ENCODE data around the gene RSRC1. TPM values are rescaled to one million over a fixed set of nuclear protein-coding genes. Genes with fewer than 3 reads are reported as not detected.

RSRC1 gene
- total and polyA plus RNA-seq, 2 donors (not counting 1 experiment from before 2014, with no cell fraction given) = 4.5 to 54.6 TPM

DNA sequence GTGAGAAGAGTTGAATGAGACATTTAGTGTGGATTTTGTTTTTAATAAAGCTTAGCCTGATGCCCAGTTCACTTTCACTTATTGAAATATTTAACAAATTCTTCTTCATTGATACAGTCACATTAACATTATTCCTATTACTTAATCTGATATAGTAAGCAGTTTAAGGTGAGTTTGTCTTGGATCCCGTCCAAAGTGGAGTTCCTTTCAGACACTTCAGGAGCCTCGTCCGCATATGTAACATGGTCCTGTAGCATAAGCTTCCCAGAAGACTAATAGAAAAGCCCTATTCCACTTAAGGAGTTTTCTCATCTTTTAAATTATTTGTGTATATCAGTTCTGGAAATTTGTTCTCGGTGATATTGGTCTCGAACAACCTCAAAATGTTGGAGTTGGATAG, 421.4 kb downstream of the RSRC1 start:
- Histone ChIP-seq H3K36me3 (replicated peaks in 1 of 2; ENCODE audit: control extremely low read depth in 1 of 2, control insufficient read depth in 1 of 2, extremely low read depth in 1 of 2, insufficient read depth in 2 of 2, low read length in 1 of 2) (no peaks in the 10 kb centered on the region), H2AFZ (ENCODE audit: insufficient read depth, low read depth, low read length, poor library complexity, severe bottlenecking) (no peak overlapping the region), H4K20me1 (ENCODE audit: control insufficient read depth, insufficient read depth, low read length, poor library complexity, severe bottlenecking) (no peaks in the 10 kb centered on the region), H3K9me3 (ENCODE audit: control extremely low read depth in 1 of 3, control insufficient read depth in 2 of 3, insufficient read depth in 1 of 3, low read length in 2 of 3) (no peaks in the 10 kb centered on the region), H3K4me3 (ENCODE audit: control extremely low read depth in 1 of 5, extremely low read depth in 1 of 5, insufficient read depth in 1 of 5, low read depth in 2 of 5, low read length in 4 of 5) (no peak overlapping the region), H3K4me2 (replicated peaks; ENCODE audit: low read depth, low read length, poor library complexity, severe bottlenecking) (no peak overlapping the region), H3K27me3 (replicated peaks in 1 of 4; ENCODE audit: control extremely low read depth in 1 of 4, control insufficient read depth in 3 of 4, insufficient read depth in 4 of 4, low read length in 3 of 4) (no peaks in the 10 kb centered on the region), H3K79me2 (ENCODE audit: control insufficient read depth, insufficient read depth, low read length) (no peaks in the 10 kb centered on the region), H3K27ac (ENCODE audit: low read length in 2 of 2) (no peak overlapping the region), H3K9ac (ENCODE audit: low read length) (no peak overlapping the region), H3K4me1 (ENCODE audit: control insufficient read depth in 2 of 2, insufficient read depth in 2 of 2, low read length in 2 of 2) (no peaks in the 10 kb centered on the region)
- Mint-ChIP-seq H3K9me3 (ENCODE audit: insufficient read depth) (no peaks in the 10 kb centered on the region), H3K27me3 (no peaks in the 10 kb centered on the region), H3K4me3 (no peak overlapping the region), H3K4me1 (no peaks in the 10 kb centered on the region), H3K27ac (no peak overlapping the region)
- ATAC-seq (ENCODE audit: low read depth) (no peak), DNase-seq (no peak)
- 100% methylated on average over 2 of the region's 5 CpGs for WGBS (ENCODE audit: insufficient coverage)
- TF ChIP-seq EZH2 (IDR thresholded peaks at IDR 0.05; ENCODE audit: borderline replicate concordance, insufficient read depth, low read depth, low read length, poor library complexity, severe bottlenecking) = no peak
- TF ChIP-seq, protein P1, sequence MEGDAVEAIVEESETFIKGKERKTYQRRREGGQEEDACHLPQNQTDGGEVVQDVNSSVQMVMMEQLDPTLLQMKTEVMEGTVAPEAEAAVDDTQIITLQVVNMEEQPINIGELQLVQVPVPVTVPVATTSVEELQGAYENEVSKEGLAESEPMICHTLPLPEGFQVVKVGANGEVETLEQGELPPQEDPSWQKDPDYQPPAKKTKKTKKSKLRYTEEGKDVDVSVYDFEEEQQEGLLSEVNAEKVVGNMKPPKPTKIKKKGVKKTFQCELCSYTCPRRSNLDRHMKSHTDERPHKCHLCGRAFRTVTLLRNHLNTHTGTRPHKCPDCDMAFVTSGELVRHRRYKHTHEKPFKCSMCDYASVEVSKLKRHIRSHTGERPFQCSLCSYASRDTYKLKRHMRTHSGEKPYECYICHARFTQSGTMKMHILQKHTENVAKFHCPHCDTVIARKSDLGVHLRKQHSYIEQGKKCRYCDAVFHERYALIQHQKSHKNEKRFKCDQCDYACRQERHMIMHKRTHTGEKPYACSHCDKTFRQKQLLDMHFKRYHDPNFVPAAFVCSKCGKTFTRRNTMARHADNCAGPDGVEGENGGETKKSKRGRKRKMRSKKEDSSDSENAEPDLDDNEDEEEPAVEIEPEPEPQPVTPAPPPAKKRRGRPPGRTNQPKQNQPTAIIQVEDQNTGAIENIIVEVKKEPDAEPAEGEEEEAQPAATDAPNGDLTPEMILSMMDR (IDR thresholded peaks at IDR 0.05) = no peak
- POLR2A ChIA-PET = no interaction called here
- CTCF ChIA-PET = interaction anchor here (0.9 to 1.0 kb wide), 3 partner anchors 911 to 924 kb away, joined by 3 to 8 read pairs (median 4); no protein-coding TSS in a partner anchor
- intact Hi-C loops (cut with micrococcal nuclease) = loop anchor here (5.0 kb wide), 1 partner anchor 924 kb away; no protein-coding TSS in a partner anchor

DNA sequence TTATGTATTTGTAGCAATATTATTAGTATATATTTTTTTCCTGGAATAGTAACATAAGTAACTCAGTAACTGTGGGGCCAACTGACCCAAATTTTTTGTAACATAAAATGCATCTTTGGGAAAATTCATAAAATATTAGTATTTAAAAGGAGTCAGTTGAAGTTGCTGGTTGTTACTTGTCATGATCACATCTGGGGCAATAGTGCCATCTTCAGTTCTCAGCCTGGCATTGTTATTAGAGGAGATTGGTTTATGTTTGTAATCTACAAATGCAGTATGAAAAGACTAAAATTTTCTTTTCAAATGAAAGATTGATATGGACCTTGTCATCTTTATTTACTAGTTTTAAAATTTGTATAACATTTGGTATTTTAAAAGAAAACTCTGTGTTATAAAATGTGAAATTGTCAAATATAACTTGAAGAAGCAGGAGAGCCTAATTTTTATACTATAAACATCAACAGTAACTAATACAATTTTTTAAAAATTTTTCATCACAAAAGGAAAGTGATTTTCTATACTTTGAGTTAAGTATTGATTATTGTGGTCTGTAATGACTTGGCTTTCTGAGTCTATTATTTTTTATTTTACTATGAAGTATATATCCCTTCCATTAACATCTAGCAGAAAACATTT, 422.3 kb downstream of the RSRC1 start:
- H3K27ac ChIP-seq (ENCODE audit: low read length in 2 of 2) = no peak overlapping the region
- no peaks in the 10 kb centered on the region for H3K79me2 ChIP-seq (ENCODE audit: control insufficient read depth, insufficient read depth, low read length)
- no peaks in the 10 kb centered on the region for H3K36me3 ChIP-seq (replicated peaks in 1 of 2; ENCODE audit: control extremely low read depth in 1 of 2, control insufficient read depth in 1 of 2, extremely low read depth in 1 of 2, insufficient read depth in 2 of 2, low read length in 1 of 2)
- DNase-seq (peak; percentile 20), ATAC-seq (ENCODE audit: low read depth) (no peak)
- no peaks in the 10 kb centered on the region for H3K27me3 Mint-ChIP-seq
- ChIA-PET CTCF (interaction anchor here (0.9 to 1.0 kb wide), 3 partner anchors 912 to 925 kb away, joined by 3 to 8 read pairs (median 4); no protein-coding TSS in a partner anchor), POLR2A (no interaction called here)
- intact Hi-C loops (cut with micrococcal nuclease) = loop anchor here (5.0 kb wide), 1 partner anchor 925 kb away; no protein-coding TSS in a partner anchor
- no peaks in the 10 kb centered on the region for H3K4me1 ChIP-seq (ENCODE audit: control insufficient read depth in 2 of 2, insufficient read depth in 2 of 2, low read length in 2 of 2)
- no peaks in the 10 kb centered on the region for H3K4me1 Mint-ChIP-seq
- no peak overlapping the region for H3K27ac Mint-ChIP-seq
- no peak overlapping the region for H3K4me3 ChIP-seq (ENCODE audit: control extremely low read depth in 1 of 5, extremely low read depth in 1 of 5, insufficient read depth in 1 of 5, low read depth in 2 of 5, low read length in 4 of 5)
- H2AFZ ChIP-seq (ENCODE audit: insufficient read depth, low read depth, low read length, poor library complexity, severe bottlenecking) = no peak overlapping the region
- no peaks in the 10 kb centered on the region for H3K9me3 Mint-ChIP-seq (ENCODE audit: insufficient read depth)
- H3K9me3 ChIP-seq (ENCODE audit: control extremely low read depth in 1 of 3, control insufficient read depth in 2 of 3, insufficient read depth in 1 of 3, low read length in 2 of 3) = no peaks in the 10 kb centered on the region
- TF ChIP-seq EZH2 (IDR thresholded peaks at IDR 0.05; ENCODE audit: borderline replicate concordance, insufficient read depth, low read depth, low read length, poor library complexity, severe bottlenecking) = no peak
- TF ChIP-seq, protein P1 (IDR thresholded peaks at IDR 0.05) = peak; percentile 57
- H3K4me3 Mint-ChIP-seq = no peak overlapping the region
- no peaks in the 10 kb centered on the region for H4K20me1 ChIP-seq (ENCODE audit: control insufficient read depth, insufficient read depth, low read length, poor library complexity, severe bottlenecking)
- H3K27me3 ChIP-seq (replicated peaks in 1 of 4; ENCODE audit: control extremely low read depth in 1 of 4, control insufficient read depth in 3 of 4, insufficient read depth in 4 of 4, low read length in 3 of 4) = no peaks in the 10 kb centered on the region
- H3K4me2 ChIP-seq (replicated peaks; ENCODE audit: low read depth, low read length, poor library complexity, severe bottlenecking) = no peak overlapping the region
- no peak overlapping the region for H3K9ac ChIP-seq (ENCODE audit: low read length)
